Smooth muscle cell (in vitro differentiated cells): ENCODE data around the gene IKZF4. TPM values are rescaled to one million over a fixed set of nuclear protein-coding genes. Genes with fewer than 3 reads are reported as not detected.
"Not testable (repeated sequence)": the region's sequence is repeated elsewhere in the genome, so short reads cannot be mapped to it uniquely, and the experiment has no call there.

Experiments
- DNase-seq: peaks from one replicate; lab custom pipeline; 2025; ENCODE audit not compliant: unreplicated experiment; lab: John Stamatoyannopoulos, UW
- H2AFZ ChIP-seq: fragments of 200-600 bp; sonication (generic); 2 replicates; pipeline ENCODE4 v1.6.0; 2016; ENCODE audit warnings: antibody characterized with exemption, low read depth, mild to moderate bottlenecking
- H3F3A ChIP-seq: fragments of 200-600 bp; sonication (generic); 2 replicates; pipeline ENCODE4 v1.6.0; 2017; ENCODE audit warnings: antibody characterized with exemption, low read depth
- H3K27ac ChIP-seq: fragments of 200-600 bp; sonication (generic); 2 replicates; pipeline ENCODE4 v1.5.1; 2016; ENCODE audit warnings: low read depth, mild to moderate bottlenecking
- H3K27me3 ChIP-seq: fragments of 200-600 bp; sonication (generic); 2 replicates; pipeline ENCODE4 v1.6.1; 2016; ENCODE audit warnings: low read depth, mild to moderate bottlenecking
- H3K36me3 ChIP-seq: fragments of 200-600 bp; sonication (generic); 2 replicates; pipeline ENCODE4 v1.5.1; 2016; ENCODE audit warnings: low read depth
- H3K4me1 ChIP-seq: fragments of 200-600 bp; sonication (generic); 2 replicates; pipeline ENCODE4 v1.5.1; 2016; ENCODE audit warnings: low read depth
- H3K4me2 ChIP-seq: fragments of 200-600 bp; sonication (generic); 2 replicates; pipeline ENCODE4 v1.6.0; 2016; ENCODE audit warnings: mild to moderate bottlenecking
- H3K4me3 ChIP-seq: fragments of 200-600 bp; sonication (generic); 2 replicates; pipeline ENCODE4 v1.5.1; 2016; ENCODE audit warnings: mild to moderate bottlenecking
- H3K79me2 ChIP-seq: fragments of 200-600 bp; sonication (generic); 2 replicates; pipeline ENCODE4 v1.6.0; 2016; ENCODE audit warnings: low read depth, mild to moderate bottlenecking
- H3K9ac ChIP-seq: fragments of 200-600 bp; sonication (generic); 2 replicates; pipeline ENCODE4 v1.6.0; 2016; ENCODE audit warnings: low read depth
- H3K9me3 ChIP-seq: fragments of 200-600 bp; sonication (generic); replicated peaks from 2 replicates; pipeline ENCODE4 v1.5.1; 2016; ENCODE audit warnings: low read depth
- H4K20me1 ChIP-seq: fragments of 200-600 bp; sonication (generic); 2 replicates; pipeline ENCODE4 v1.6.0; 2016; ENCODE audit warnings: low read depth
- CTCF ChIP-seq: fragments of 200-600 bp; sonication (generic); IDR thresholded peaks from 2 replicates; pipeline ENCODE4 v1.5.1; 2017; ENCODE audit warnings: borderline replicate concordance, mild to moderate bottlenecking, antibody characterized with exemption; ENCODE audit not compliant: insufficient read depth, poor library complexity, severe bottlenecking
- WGBS: methylation state at CpG from one replicate; pipeline ENCODE4 v1.1.7; 2016; ENCODE audit warnings: low lambda C conversion rate; 5-methylcytosine and 5-hydroxymethylcytosine counted together
- polyA plus RNA-seq: library from polyadenylated mRNA; unstranded; fragments of >200 nt; fragmentation: Nextera tagmentation; extraction: Ambion mirVana; gene quantifications from 2 replicates; pipeline ENCODE4 v1.2.1, GENCODE V29; 2016
- total RNA-seq: library from RNA; depleted of rRNA; stranded (reverse); fragments of >200 nt; gene quantifications from 2 replicates; pipeline ENCODE4 v1.2.3, GENCODE V29; 2014

The IKZF4 gene
- total and polyA plus RNA-seq, 2 experiments from 2014 or later: 4.2 to 5.4 TPM

GRCh38 chr12:56040963-56041551, 20.2 kb downstream of the IKZF4 start:
- H3K79me2 ChIP-seq: peaks cover 31% of the 10 kb centered on the region
- peak overlapping the region; percentile 6 for H3K9ac ChIP-seq
- H3K27ac ChIP-seq: peak overlapping the region; percentile 88
- H3K27me3 ChIP-seq: no peaks in the 10 kb centered on the region
- WGBS: 51% methylated on average over 14 of the region's 14 CpGs
- TF ChIP-seq CTCF: no peak
- H4K20me1 ChIP-seq: peaks cover 17% of the 10 kb centered on the region
- no peaks in the 10 kb centered on the region for H3K9me3 ChIP-seq
- H3K36me3 ChIP-seq: no peaks in the 10 kb centered on the region
- H2AFZ ChIP-seq: peak overlapping the region; percentile 83
- H3K4me1 ChIP-seq: peaks cover 16% of the 10 kb centered on the region
- peaks cover 33% of the 10 kb centered on the region for H3F3A ChIP-seq
- peak overlapping the region; percentile 85 for H3K4me3 ChIP-seq
- DNase-seq: no peak
- H3K4me2 ChIP-seq: peak overlapping the region; percentile 87

GRCh38 chr12:56041552-56042429, 20.9 kb downstream of the IKZF4 start, which contains the start of gene RPS26:
TSS of gene RPS26 (plus strand) at chr12:56041918. CDS start at chr12:56042167, 249 bp downstream.
- no peaks in the 10 kb centered on the region for H3K9me3 ChIP-seq
- under 1% methylated on average over 46 of the region's 50 CpGs for WGBS
- peak within 1 kb of the TSS; percentile 87 for H3K4me2 ChIP-seq

GRCh38 chr12:56042430-56042813, 21.6 kb downstream of the IKZF4 start:
- H3K4me3 ChIP-seq: peak overlapping the region; percentile 85
- H3K27ac ChIP-seq: peak overlapping the region; percentile 88
- 4% methylated on average over 20 of the region's 20 CpGs for WGBS
- H3K79me2 ChIP-seq: peaks cover 31% of the 10 kb centered on the region
- H3K9ac ChIP-seq: peak overlapping the region; percentile 91
- not testable (repeated sequence) for DNase-seq, H2AFZ ChIP-seq, H3K27me3 ChIP-seq, H3K36me3 ChIP-seq, H3K9me3 ChIP-seq
- peaks cover 17% of the 10 kb centered on the region for H4K20me1 ChIP-seq
- peaks cover 42% of the 10 kb centered on the region for H3F3A ChIP-seq
- H3K4me2 ChIP-seq: peak overlapping the region; percentile 87
- H3K4me1 ChIP-seq: peaks cover 16% of the 10 kb centered on the region

More at GRCh38 chr12:56041552-56042429, 20.9 kb downstream of the IKZF4 start, which contains the start of gene RPS26:
- peak; percentile 27 for TF ChIP-seq CTCF
- Histone ChIP-seq H3F3A (peaks cover 41% of the 10 kb centered on the region), H3K27me3 (no peaks in the 10 kb centered on the region), H3K36me3 (no peaks in the 10 kb centered on the region), H3K4me3 (peak within 1 kb of the TSS; percentile 85), H3K79me2 (peaks cover 31% of the 10 kb centered on the region), H4K20me1 (peaks cover 17% of the 10 kb centered on the region), H3K27ac (peak within 1 kb of the TSS; percentile 88), H2AFZ (peak within 1 kb of the TSS; percentile 83), H3K9ac (peak within 1 kb of the TSS; percentile 91), H3K4me1 (peaks cover 16% of the 10 kb centered on the region)
- DNase-seq: peak; percentile 78

GRCh38 chr12:56042843-56043242, 22.0 kb downstream of the IKZF4 start:
- Histone ChIP-seq H2AFZ (no peak overlapping the region), H3F3A (peaks cover 42% of the 10 kb centered on the region), H3K4me2 (peak overlapping the region; percentile 87), H3K79me2 (peaks cover 31% of the 10 kb centered on the region), H3K27ac (peak overlapping the region; percentile 88), H3K27me3 (no peaks in the 10 kb centered on the region), H3K9ac (peak overlapping the region; percentile 91), H3K4me1 (peaks cover 16% of the 10 kb centered on the region), H3K4me3 (peak overlapping the region; percentile 85), H3K36me3 (no peaks in the 10 kb centered on the region), H4K20me1 (peaks cover 17% of the 10 kb centered on the region), H3K9me3 (no peaks in the 10 kb centered on the region)
- DNase-seq: no peak
- WGBS: 56% methylated on average over 9 of the region's 9 CpGs
- TF ChIP-seq CTCF: no peak
